Daoy (cell line): Measurements from ENCODE around the gene KLHL12. TPM values are rescaled to one million over a fixed set of nuclear protein-coding genes. Genes with fewer than 3 reads are reported as not detected.
A peak's percentile ranks its signal among the peaks of the same experiment; 100 is the strongest.

Experiments used
- DNase-seq: peaks from one replicate; pipeline ENCODE4 v3.0.0-alpha.2; 2015; ENCODE audit warnings: low read depth
- total RNA-seq: library from RNA; depleted of rRNA; stranded (reverse); fragments of >200 nt; shearing (Covaris generic); gene quantifications from 2 replicates; pipeline ENCODE4 v1.2.3, GENCODE V29; 2014

KLHL12 gene
- total RNA-seq, 1 experiment from 2014 or later, result 22.4 TPM

GRCh38 chr1:202880961-202881460 lies 46.0 kb downstream of the KLHL12 start:
- no peak for DNase-seq

GRCh38 chr1:202880062-202880461 lies 47.0 kb downstream of the KLHL12 start:
- DNase-seq, result no peak

- no peak for DNase-seq
These were observed 47.9 kb downstream of the KLHL12 start for GRCh38 chr1:202879128-202879527.

- DNase-seq, result no peak
These were observed 54.0 kb downstream of the KLHL12 start for GRCh38 chr1:202873026-202873425.

- DNase-seq, result no peak
These were observed 55.7 kb downstream of the KLHL12 start for GRCh38 chr1:202871367-202871766.

GRCh38 chr1:202862679-202863560 lies 64.1 kb downstream of the KLHL12 start:
- no peak for DNase-seq

GRCh38 chr1:202861420-202862132 lies 65.5 kb downstream of the KLHL12 start:
- peak; percentile 95 for DNase-seq

- DNase-seq, result peak; percentile 67
These were observed 66.2 kb downstream of the KLHL12 start for GRCh38 chr1:202860744-202861419.

- no peak for DNase-seq
These were observed 68.1 kb downstream of the KLHL12 start for GRCh38 chr1:202858789-202859414.

- DNase-seq, result no peak
These were observed 68.7 kb downstream of the KLHL12 start for GRCh38 chr1:202858331-202858730.

GRCh38 chr1:202857136-202857610 lies 69.9 kb downstream of the KLHL12 start:
- no peak for DNase-seq

- no peak for DNase-seq
These were observed 71.0 kb downstream of the KLHL12 start for GRCh38 chr1:202856014-202856413.

GRCh38 chr1:202854787-202855186 lies 72.2 kb downstream of the KLHL12 start:
- DNase-seq, result no peak

- DNase-seq, result peak; percentile 69
These were observed 74.7 kb downstream of the KLHL12 start for GRCh38 chr1:202852163-202852904.

- DNase-seq, result no peak
These were observed 76.3 kb downstream of the KLHL12 start for GRCh38 chr1:202850593-202851362.

- no peak for DNase-seq
These were observed 78.9 kb downstream of the KLHL12 start for GRCh38 chr1:202848191-202848542.

- DNase-seq, result no peak
These were observed 82.1 kb downstream of the KLHL12 start for GRCh38 chr1:202844935-202845334.

- DNase-seq, result no peak
These were observed 82.8 kb downstream of the KLHL12 start for GRCh38 chr1:202844259-202844658.

- DNase-seq, result no peak
These were observed 84.0 kb downstream of the KLHL12 start for GRCh38 chr1:202843081-202843480.
